K562 (cell line): ENCODE measurements around the gene ME3. TPM values are rescaled to one million over a fixed set of nuclear protein-coding genes. Genes with fewer than 3 reads are reported as not detected.

Source experiments
- ATAC-seq: fragments of 200-7000 bp; cut with Tn5 transposase; 3 replicates; pipeline ENCODE4 v1.9.1; 2020; ENCODE audit warnings: moderate library complexity
- BruUV-seq: library from RNA; stranded (reverse); fragments of 400-500 nt; replicated peaks from 2 replicates; lab custom pipeline; 2021; lab: Mats Ljungman, UMichigan
- CTCF ChIA-PET: fragments of 300-600 bp; formaldehyde crosslinking; extraction: SDS; loops from one replicate; lab custom pipeline; 2021; ENCODE audit warnings: low intra/inter-chr PET ratio; lab: Yijun Ruan, JAX
- POLR2A ChIA-PET: fragments of 300-600, 350-650 bp; sonication (Branson Sonifier 250); formaldehyde crosslinking; extraction: SDS; loops from one replicate; lab custom pipeline; 2021; ENCODE audit warnings: antibody characterized with exemption, inconsistent platforms; lab: Yijun Ruan, JAX
- DNase-seq, 4 experiments: peaks; one replicate each; pipeline versions ENCODE4 v3.0.0 to v3.0.0-alpha.2; 2011 to 2018; ENCODE audit warnings: low spot score in 3 of 4, mixed read lengths in 3 of 4; ENCODE audit errors: extremely low read depth in 1 of 4
- FAIRE-seq: peaks from 2 replicates; lab custom pipeline; 2011; peaks lifted over from hg19 to GRCh38; lab: Jason Lieb, UNC
- H2AFZ ChIP-seq: 2 replicates; pipeline ENCODE4 v1.6.0; 2011; ENCODE audit warnings: low read depth, low read length, control low read depth, inconsistent platforms
- H3K27ac ChIP-seq: fragments of 200-600 bp; 3 replicates; pipeline ENCODE4 v1.8.0; 2011; ENCODE audit warnings: low read depth, mild to moderate bottlenecking, control low read depth, inconsistent platforms, low read length, moderate library complexity, mixed read lengths; ENCODE audit errors: extremely low read depth
- H3K27me3 ChIP-seq, 2 experiments: fragments of 300-600 bp in 1 of 2; 2 replicates in 1 of 2; 3 replicates in 1 of 2; pipeline versions ENCODE4 v1.6.0 to v1.8.0; 2011; ENCODE audit warnings: inconsistent platforms in 2 of 2, low read length in 2 of 2, mild to moderate bottlenecking in 1 of 2, mixed read lengths in 1 of 2, moderate library complexity in 1 of 2; ENCODE audit not compliant: control insufficient read depth in 2 of 2, insufficient read depth in 2 of 2
- H3K36me3 ChIP-seq: fragments of 300-600 bp; 3 replicates; pipeline ENCODE4 v1.8.0; 2011; ENCODE audit warnings: mild to moderate bottlenecking, low read length, inconsistent platforms; ENCODE audit not compliant: control insufficient read depth, insufficient read depth
- H3K4me1 ChIP-seq, 2 experiments: fragments of 200-600 bp in 1 of 2; replicated peaks in 1 of 2; 2 replicates in 1 of 2; 3 replicates in 1 of 2; pipeline versions ENCODE4 v1.5.1 to v1.8.0; 2011; ENCODE audit warnings: inconsistent platforms in 2 of 2, low read length in 2 of 2, mild to moderate bottlenecking in 1 of 2, mixed read lengths in 1 of 2, moderate library complexity in 1 of 2; ENCODE audit not compliant: control insufficient read depth in 2 of 2, insufficient read depth in 2 of 2
- H3K4me2 ChIP-seq: 2 replicates; pipeline ENCODE4 v1.6.1; 2011; ENCODE audit warnings: low read length, control low read depth, inconsistent platforms, mixed read lengths; ENCODE audit not compliant: insufficient read depth
- H3K4me3 ChIP-seq: fragments of 200-600 bp; sonication (generic), shearing (Covaris generic); 2 replicates; pipeline ENCODE4 v1.5.1; 2016; ENCODE audit warnings: control low read depth, inconsistent platforms
- H3K79me2 ChIP-seq: fragments of 200-600 bp; 3 replicates; pipeline ENCODE4 v1.8.0; 2011; ENCODE audit warnings: low read length, inconsistent platforms; ENCODE audit not compliant: control insufficient read depth, insufficient read depth
- H3K9ac ChIP-seq, 2 experiments: 2 replicates each; pipeline versions ENCODE4 v1.6.0 to v1.6.1; 2011; ENCODE audit warnings: low read depth in 2 of 2, low read length in 2 of 2, control low read depth in 1 of 2, inconsistent platforms in 1 of 2, mild to moderate bottlenecking in 1 of 2, mixed read lengths in 1 of 2; ENCODE audit not compliant: insufficient read depth in 1 of 2
- H3K9me1 ChIP-seq: one replicate; pipeline ENCODE4 v1.6.0; 2011; ENCODE audit warnings: inconsistent platforms, mild to moderate bottlenecking, low read length, moderate library complexity; ENCODE audit not compliant: control insufficient read depth, insufficient read depth
- H3K9me3 ChIP-seq: replicated peaks from 2 replicates; pipeline ENCODE4 v1.5.1; 2011; ENCODE audit warnings: low read depth, low read length, inconsistent platforms; ENCODE audit not compliant: control insufficient read depth, insufficient read depth
- H4K20me1 ChIP-seq: replicated peaks from 2 replicates; pipeline ENCODE4 v1.6.1; 2011; ENCODE audit warnings: low read length, inconsistent platforms, mixed read lengths; ENCODE audit not compliant: control insufficient read depth, insufficient read depth
- BDP1 ChIP-seq: IDR thresholded peaks from 3 replicates; pipeline ENCODE4 v1.6.1; 2011; ENCODE audit not compliant: insufficient read length, insufficient read depth
- CHD2 ChIP-seq: IDR thresholded peaks from 2 replicates; pipeline ENCODE4 v1.6.1; 2011; ENCODE audit warnings: low read depth, low read length
- DDX20 ChIP-seq: fragments of 450-650 bp; IDR thresholded peaks from 2 replicates; pipeline ENCODE4 v1.6.1; 2016; ENCODE audit warnings: missing genetic modification characterization, low read depth, mild to moderate bottlenecking, missing compliant biosample characterization, moderate library complexity
- FOXP1 ChIP-seq: sonication (generic); formaldehyde crosslinking; IDR thresholded peaks from 2 replicates; pipeline ENCODE4 v1.8.0; 2022; ENCODE audit warnings: mild to moderate bottlenecking, missing genetic modification reagents
- MCM5 ChIP-seq: fragments of 450-650 bp; IDR thresholded peaks from 2 replicates; pipeline ENCODE4 v1.6.1; 2016; ENCODE audit warnings: low read depth
- NR2C2 ChIP-seq, 2 experiments: fragments of 200-800 bp in 1 of 2; sonication (Bioruptor generic) in 1 of 2; sonication (generic) in 1 of 2; formaldehyde crosslinking in 1 of 2; IDR thresholded peaks; 2 replicates each; pipeline versions ENCODE4 v1.6.1 to v1.8.0; 2016 to 2022; ENCODE audit warnings: mild to moderate bottlenecking in 1 of 2, missing compliant biosample characterization in 1 of 2, missing genetic modification characterization in 1 of 2, missing genetic modification reagents in 1 of 2
- WGBS: fragments of 100-300 bp; shearing (Covaris generic); methylation state at CpG from one replicate; pipeline ENCODE4 v1.1.6; 2016; ENCODE audit warnings: low coverage, mixed read lengths; ENCODE audit not compliant: insufficient coverage; ENCODE audit errors: missing lambda C conversion rate; 5-methylcytosine and 5-hydroxymethylcytosine counted together
- in situ Hi-C: fragments of 300-500 bp; cut with MboI; formaldehyde crosslinking; loops from 4 replicates; pipeline ENCODE4 v1.15.0; 2018; ENCODE audit warnings: inconsistent platforms, mixed read lengths
- intact Hi-C: fragments of 100-400 bp; cut with micrococcal nuclease; formaldehyde crosslinking; loops from 2 replicates; pipeline ENCODE4 v1.14.2; 2022
- polyA plus RNA-seq, 8 experiments: library from polyadenylated mRNA; depleted of rRNA in 4 of 8; stranded (reverse) in 5 of 8; unstranded in 3 of 8; fragments of >200 nt; fragmentation: Nextera tagmentation in 2 of 8; fragmentation: Illumina TruSeq in 1 of 8; extraction: Ambion mirVana in 2 of 8; extraction: Trizol in 1 of 8; gene quantifications; 2 replicates each; pipeline versions ENCODE4 v1.2.1 to v1.2.3, GENCODE V29; 2011 to 2014; ENCODE audit warnings: inconsistent platforms in 1 of 8, missing spikeins in 1 of 8
- total RNA-seq, 7 experiments: library from RNA; depleted of rRNA in 6 of 7; stranded (reverse); fragments of >200 nt in 6 of 7; fragmentation: Illumina TruSeq in 2 of 7; extraction: Trizol in 2 of 7; gene quantifications; 2 replicates each; pipeline versions ENCODE4 v1.2.1 to v1.2.3, GENCODE V29; 2011 to 2021; ENCODE audit warnings: low replicate concordance in 1 of 7
- TF ChIP-seq, protein P1 (sequence below): fragments of 450-650 bp; formaldehyde crosslinking; IDR thresholded peaks from 2 replicates; pipeline ENCODE4 v1.4.0; 2022; ENCODE audit warnings: missing genetic modification characterization
- TF ChIP-seq, protein P2 (sequence below): fragments of 200-800 bp; sonication (Bioruptor generic); IDR thresholded peaks from 2 replicates; pipeline ENCODE4 v1.6.1; 2016; ENCODE audit warnings: missing genetic modification characterization, missing compliant biosample characterization

The ME3 gene
- total and polyA plus RNA-seq, 9 of the 15 experiments (the other 6 are each of a cell fraction or from before 2014, with no cell fraction given), result not detected

DNA sequence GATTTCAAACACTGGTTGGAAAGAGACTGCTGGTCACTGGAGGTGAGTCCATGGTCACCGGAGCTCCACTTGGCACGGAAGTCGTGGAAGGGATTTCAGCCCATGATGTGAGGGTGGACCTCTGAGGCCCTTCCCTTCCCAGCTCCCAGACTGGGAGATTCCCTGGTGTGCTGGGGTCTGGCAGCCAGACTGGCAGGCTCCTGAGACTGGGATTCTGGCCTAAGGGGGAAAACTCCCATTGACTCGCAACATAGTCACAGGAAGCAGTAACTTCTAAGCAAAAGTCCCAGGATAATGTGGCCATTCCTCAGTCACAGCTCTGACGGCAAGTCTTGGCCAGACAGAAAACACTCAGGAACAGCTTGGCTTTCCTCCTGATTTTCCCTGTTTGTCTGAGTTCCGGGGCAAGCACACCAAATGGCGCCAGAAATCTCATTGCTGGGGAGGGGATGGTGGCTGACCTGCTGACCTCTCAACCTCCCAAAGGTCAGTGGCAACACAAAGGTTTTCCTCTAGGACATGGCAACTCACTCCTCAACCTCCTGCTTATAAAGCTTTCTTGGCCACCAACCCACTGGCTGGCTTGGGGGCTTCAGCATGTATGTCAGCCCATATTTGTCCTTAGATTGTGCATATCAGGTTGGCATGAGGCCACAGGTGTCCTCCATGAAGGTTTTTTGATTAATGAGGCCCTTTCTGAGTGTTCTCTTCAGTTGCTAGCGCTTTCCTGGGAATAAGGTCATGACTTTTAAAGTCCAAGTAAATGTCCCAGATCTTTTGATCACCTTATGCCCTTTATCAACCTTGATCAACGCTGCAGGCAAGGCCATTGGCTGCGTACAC, 198.2 kb downstream of the ME3 start:
- no peaks in the 10 kb centered on the region for H3K9me3 ChIP-seq
- no peak overlapping the region for H3K4me2 ChIP-seq
- no peaks in the 10 kb centered on the region for H4K20me1 ChIP-seq
- CTCF ChIA-PET, result no interaction called here
- no TSS peak for BruUV-seq
- ATAC-seq (no peak), FAIRE-seq (no peak), DNase-seq (no peak)
- no peak overlapping the region for H3K27ac ChIP-seq
- in situ Hi-C loops, result no loop called here
- H3K4me1 ChIP-seq, result peaks cover 0 to 5% of the 10 kb centered on the region in 2 experiments; a peak in 4 of 5 replicates
- no peaks in the 10 kb centered on the region for H3K79me2 ChIP-seq
- H3K9ac ChIP-seq, result no peak overlapping the region
- H3K27me3 ChIP-seq, result peaks cover 0 to 9% of the 10 kb centered on the region in 2 experiments; a peak in 2 of 5 replicates
- WGBS, result 42% methylated on average over 10 of the region's 10 CpGs
- POLR2A ChIA-PET, result no interaction called here
- intact Hi-C loops, result no loop called here
- H3K4me3 ChIP-seq, result no peak overlapping the region
- H3K36me3 ChIP-seq, result no peaks in the 10 kb centered on the region
- H2AFZ ChIP-seq, result no peak overlapping the region
- no peaks in the 10 kb centered on the region for H3K9me1 ChIP-seq
- no peak for TF ChIP-seq DDX20 (tag)
- no peak for TF ChIP-seq MCM5
- TF ChIP-seq CHD2, result no peak
- no peak for TF ChIP-seq NR2C2 (CRISPR knock-in tag; IDR thresholded peaks at IDR 0.05)
- TF ChIP-seq NR2C2 (tag; IDR thresholded peaks at IDR 0.05), result peak; percentile 47; the same call in 1 of the 2 replicates
- TF ChIP-seq, protein P1, sequence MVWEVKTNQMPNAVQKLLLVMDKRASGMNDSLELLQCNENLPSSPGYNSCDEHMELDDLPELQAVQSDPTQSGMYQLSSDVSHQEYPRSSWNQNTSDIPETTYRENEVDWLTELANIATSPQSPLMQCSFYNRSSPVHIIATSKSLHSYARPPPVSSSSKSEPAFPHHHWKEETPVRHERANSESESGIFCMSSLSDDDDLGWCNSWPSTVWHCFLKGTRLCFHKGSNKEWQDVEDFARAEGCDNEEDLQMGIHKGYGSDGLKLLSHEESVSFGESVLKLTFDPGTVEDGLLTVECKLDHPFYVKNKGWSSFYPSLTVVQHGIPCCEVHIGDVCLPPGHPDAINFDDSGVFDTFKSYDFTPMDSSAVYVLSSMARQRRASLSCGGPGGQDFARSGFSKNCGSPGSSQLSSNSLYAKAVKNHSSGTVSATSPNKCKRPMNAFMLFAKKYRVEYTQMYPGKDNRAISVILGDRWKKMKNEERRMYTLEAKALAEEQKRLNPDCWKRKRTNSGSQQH (CRISPR knock-in tag), result no peak
- TF ChIP-seq, protein P2, sequence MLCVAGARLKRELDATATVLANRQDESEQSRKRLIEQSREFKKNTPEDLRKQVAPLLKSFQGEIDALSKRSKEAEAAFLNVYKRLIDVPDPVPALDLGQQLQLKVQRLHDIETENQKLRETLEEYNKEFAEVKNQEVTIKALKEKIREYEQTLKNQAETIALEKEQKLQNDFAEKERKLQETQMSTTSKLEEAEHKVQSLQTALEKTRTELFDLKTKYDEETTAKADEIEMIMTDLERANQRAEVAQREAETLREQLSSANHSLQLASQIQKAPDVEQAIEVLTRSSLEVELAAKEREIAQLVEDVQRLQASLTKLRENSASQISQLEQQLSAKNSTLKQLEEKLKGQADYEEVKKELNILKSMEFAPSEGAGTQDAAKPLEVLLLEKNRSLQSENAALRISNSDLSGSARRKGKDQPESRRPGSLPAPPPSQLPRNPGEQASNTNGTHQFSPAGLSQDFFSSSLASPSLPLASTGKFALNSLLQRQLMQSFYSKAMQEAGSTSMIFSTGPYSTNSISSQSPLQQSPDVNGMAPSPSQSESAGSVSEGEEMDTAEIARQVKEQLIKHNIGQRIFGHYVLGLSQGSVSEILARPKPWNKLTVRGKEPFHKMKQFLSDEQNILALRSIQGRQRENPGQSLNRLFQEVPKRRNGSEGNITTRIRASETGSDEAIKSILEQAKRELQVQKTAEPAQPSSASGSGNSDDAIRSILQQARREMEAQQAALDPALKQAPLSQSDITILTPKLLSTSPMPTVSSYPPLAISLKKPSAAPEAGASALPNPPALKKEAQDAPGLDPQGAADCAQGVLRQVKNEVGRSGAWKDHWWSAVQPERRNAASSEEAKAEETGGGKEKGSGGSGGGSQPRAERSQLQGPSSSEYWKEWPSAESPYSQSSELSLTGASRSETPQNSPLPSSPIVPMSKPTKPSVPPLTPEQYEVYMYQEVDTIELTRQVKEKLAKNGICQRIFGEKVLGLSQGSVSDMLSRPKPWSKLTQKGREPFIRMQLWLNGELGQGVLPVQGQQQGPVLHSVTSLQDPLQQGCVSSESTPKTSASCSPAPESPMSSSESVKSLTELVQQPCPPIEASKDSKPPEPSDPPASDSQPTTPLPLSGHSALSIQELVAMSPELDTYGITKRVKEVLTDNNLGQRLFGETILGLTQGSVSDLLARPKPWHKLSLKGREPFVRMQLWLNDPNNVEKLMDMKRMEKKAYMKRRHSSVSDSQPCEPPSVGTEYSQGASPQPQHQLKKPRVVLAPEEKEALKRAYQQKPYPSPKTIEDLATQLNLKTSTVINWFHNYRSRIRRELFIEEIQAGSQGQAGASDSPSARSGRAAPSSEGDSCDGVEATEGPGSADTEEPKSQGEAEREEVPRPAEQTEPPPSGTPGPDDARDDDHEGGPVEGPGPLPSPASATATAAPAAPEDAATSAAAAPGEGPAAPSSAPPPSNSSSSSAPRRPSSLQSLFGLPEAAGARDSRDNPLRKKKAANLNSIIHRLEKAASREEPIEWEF (CRISPR knock-in tag), result no peak
- TF ChIP-seq FOXP1 (CRISPR knock-in tag), result no peak
- no peak for TF ChIP-seq BDP1
